ENCODE results near the gene ARHGAP6. TPM values are rescaled to one million over a fixed set of nuclear protein-coding genes. Genes with fewer than 3 reads are reported as not detected.
"Not testable (repeated sequence)": the region's sequence is repeated elsewhere in the genome, so short reads cannot be mapped to it uniquely, and the experiment has no call there.

Gene ARHGAP6
- total and polyA plus RNA-seq, 8 donors: 7.0 to 25.4 (median 20.5) TPM

GRCh38 chrX:11532291-11533078 is 133.2 kb downstream of the ARHGAP6 start:
- intact Hi-C loops (cut with DNase I): loop anchor here in 1 of 2 donors (10.0 kb wide), 2 partner anchors 232 to 388 kb away; no protein-coding TSS in a partner anchor
- no peak for TF ChIP-seq CTCF (IDR thresholded peaks at IDR 0.05)
- no peak overlapping the region for H3K27ac ChIP-seq
- no peaks in the 10 kb centered on the region for H3K4me1 ChIP-seq
- H3K36me3 ChIP-seq: no peaks in the 10 kb centered on the region
- no peaks in the 10 kb centered on the region for H3K27me3 ChIP-seq
- ATAC-seq: no peak
- peak in 2 of 4 donors; percentile 33 to 50 for DNase-seq
- H3K9me3 ChIP-seq: no peaks in the 10 kb centered on the region
- no peak overlapping the region for H3K4me3 ChIP-seq

- intact Hi-C loops (cut with DNase I): loop anchor here in 1 of 2 donors (10.0 kb wide), 2 partner anchors 234 to 386 kb away; no protein-coding TSS in a partner anchor
- Histone ChIP-seq H3K27ac (no peak overlapping the region), H3K4me3 (no peak overlapping the region), H3K9me3 (no peaks in the 10 kb centered on the region), H3K27me3 (no peaks in the 10 kb centered on the region), H3K4me1 (no peaks in the 10 kb centered on the region), H3K36me3 (no peaks in the 10 kb centered on the region)
- ATAC-seq: peak; percentile 25
- TF ChIP-seq CTCF (IDR thresholded peaks at IDR 0.05): peak in 1 of 2 donors; percentile 12
- no peak for DNase-seq
Measured at GRCh38 chrX:11531226-11531625, 134.5 kb downstream of the ARHGAP6 start.

- no peaks in the 10 kb centered on the region for H3K9me3 ChIP-seq
- intact Hi-C loops (cut with DNase I): loop anchor here in 1 of 2 donors (10.0 kb wide), 2 partner anchors 234 to 386 kb away; no protein-coding TSS in a partner anchor
- TF ChIP-seq CTCF (IDR thresholded peaks at IDR 0.05): no peak
- ATAC-seq (no peak), DNase-seq (no peak)
- H3K27me3 ChIP-seq: no peaks in the 10 kb centered on the region
- no peaks in the 10 kb centered on the region for H3K4me1 ChIP-seq
- no peaks in the 10 kb centered on the region for H3K36me3 ChIP-seq
- H3K27ac ChIP-seq: no peak overlapping the region
- no peak overlapping the region for H3K4me3 ChIP-seq
Measured at GRCh38 chrX:11530621-11531020, 135.1 kb downstream of the ARHGAP6 start.

GRCh38 chrX:11528623-11529022 is 137.1 kb downstream of the ARHGAP6 start:
- DNase-seq (no peak), ATAC-seq (no peak)
- intact Hi-C loops (cut with DNase I): no loop called here
- Histone ChIP-seq H3K9me3 (no peaks in the 10 kb centered on the region), H3K27me3 (no peaks in the 10 kb centered on the region), H3K27ac (no peak overlapping the region), H3K4me3 (no peak overlapping the region), H3K36me3 (no peaks in the 10 kb centered on the region), H3K4me1 (no peaks in the 10 kb centered on the region)
- no peak for TF ChIP-seq CTCF (IDR thresholded peaks at IDR 0.05)

GRCh38 chrX:11525685-11526084 is 140.0 kb downstream of the ARHGAP6 start:
- Histone ChIP-seq H3K9me3 (no peaks in the 10 kb centered on the region), H3K4me3 (no peak overlapping the region), H3K27ac (no peak overlapping the region), H3K4me1 (no peaks in the 10 kb centered on the region), H3K36me3 (no peaks in the 10 kb centered on the region), H3K27me3 (no peaks in the 10 kb centered on the region)
- no peak for ATAC-seq
- TF ChIP-seq CTCF (IDR thresholded peaks at IDR 0.05): no peak
- intact Hi-C loops (cut with DNase I): no loop called here
- no peak for DNase-seq

- intact Hi-C loops (cut with DNase I); H3K36me3 ChIP-seq; H3K4me1 ChIP-seq; H3K4me3 ChIP-seq; H3K27me3 ChIP-seq; H3K27ac ChIP-seq; DNase-seq; ATAC-seq; H3K9me3 ChIP-seq: not testable (repeated sequence)
Measured at GRCh38 chrX:11519234-11519633, 146.5 kb downstream of the ARHGAP6 start.
